Mesenchymal stem cell (in vitro differentiated cells and primary cell): ENCODE data around the gene HSD11B1.

Experiments used
- DNase-seq: peaks from one replicate; pipeline ENCODE4 v3.0.0-alpha.2; 2013
- H2AFZ ChIP-seq: one replicate; pipeline ENCODE4 v1.6.1; 2013; ENCODE audit warnings: low read depth, mild to moderate bottlenecking, control low read depth, inconsistent platforms, low read length, moderate library complexity
- H2AK5ac ChIP-seq: 2 replicates; pipeline ENCODE4 v1.6.1; 2013; ENCODE audit warnings: low read length, moderate library complexity, mild to moderate bottlenecking, inconsistent platforms; ENCODE audit not compliant: severe bottlenecking
- H2BK120ac ChIP-seq: one replicate; pipeline ENCODE4 v1.6.1; 2013; ENCODE audit warnings: low read depth, mild to moderate bottlenecking, inconsistent platforms, low read length, moderate library complexity
- H2BK12ac ChIP-seq, 2 experiments: one replicate each; pipeline ENCODE4 v1.6.1; 2013; ENCODE audit warnings: inconsistent platforms in 2 of 2, low read length in 2 of 2, mild to moderate bottlenecking in 2 of 2, moderate library complexity in 2 of 2, control low read depth in 1 of 2
- H2BK15ac ChIP-seq: one replicate; pipeline ENCODE4 v1.6.1; 2013; ENCODE audit warnings: mild to moderate bottlenecking, low read depth, inconsistent platforms; ENCODE audit not compliant: poor library complexity, severe bottlenecking
- H2BK5ac ChIP-seq: 2 replicates; pipeline ENCODE4 v1.6.1; 2013; ENCODE audit warnings: low read depth, mild to moderate bottlenecking, low read length, control low read depth, inconsistent platforms; ENCODE audit not compliant: poor library complexity, severe bottlenecking
- H3K14ac ChIP-seq, 2 experiments: one replicate each; pipeline ENCODE4 v1.6.1; 2013; ENCODE audit warnings: inconsistent platforms in 2 of 2, low read length in 2 of 2, control low read depth in 1 of 2, mild to moderate bottlenecking in 1 of 2, moderate library complexity in 1 of 2
- H3K18ac ChIP-seq, 2 experiments: one replicate each; pipeline ENCODE4 v1.6.1; 2013; ENCODE audit warnings: inconsistent platforms in 2 of 2, low read length in 2 of 2, control low read depth in 1 of 2, low read depth in 1 of 2, mild to moderate bottlenecking in 1 of 2
- H3K23ac ChIP-seq, 2 experiments: one replicate each; pipeline ENCODE4 v1.6.1; 2013; ENCODE audit warnings: inconsistent platforms in 2 of 2, low read length in 2 of 2, mild to moderate bottlenecking in 2 of 2, moderate library complexity in 2 of 2, control low read depth in 1 of 2
- H3K27ac ChIP-seq: 2 replicates; pipeline ENCODE4 v1.5.1; 2013; ENCODE audit warnings: mild to moderate bottlenecking, moderate library complexity, low read length, control low read depth, inconsistent platforms; ENCODE audit not compliant: poor library complexity, severe bottlenecking
- H3K27me3 ChIP-seq, 2 experiments: 2 replicates each; pipeline versions ENCODE4 v1.6.1 to v1.7.0; 2013; ENCODE audit warnings: low read length in 2 of 2, mild to moderate bottlenecking in 2 of 2, moderate library complexity in 2 of 2, control low read depth in 1 of 2, inconsistent platforms in 1 of 2; ENCODE audit not compliant: control insufficient read depth in 1 of 2, insufficient read depth in 1 of 2
- H3K36me3 ChIP-seq, 2 experiments: 2 replicates each; pipeline versions ENCODE4 v1.6.1 to v1.7.0; 2013; ENCODE audit warnings: low read length in 2 of 2, control low read depth in 1 of 2, inconsistent platforms in 1 of 2, low read depth in 1 of 2, mild to moderate bottlenecking in 1 of 2; ENCODE audit not compliant: insufficient read depth in 2 of 2, control insufficient read depth in 1 of 2
- H3K4ac ChIP-seq, 2 experiments: one replicate each; pipeline ENCODE4 v1.6.1; 2013; ENCODE audit warnings: inconsistent platforms in 2 of 2, low read length in 2 of 2, mild to moderate bottlenecking in 2 of 2, moderate library complexity in 2 of 2, control low read depth in 1 of 2, low read depth in 1 of 2
- H3K4me1 ChIP-seq: 2 replicates; pipeline ENCODE4 v1.6.1; 2013; ENCODE audit warnings: low read depth, low read length, control low read depth; ENCODE audit not compliant: control insufficient read depth, insufficient read depth
- H3K4me2 ChIP-seq: 2 replicates; pipeline ENCODE4 v1.6.1; 2013; ENCODE audit warnings: low read length, mild to moderate bottlenecking, inconsistent platforms; ENCODE audit not compliant: poor library complexity, severe bottlenecking
- H3K4me3 ChIP-seq, 2 experiments: 2 replicates each; pipeline versions ENCODE4 v1.5.1 to v1.7.0; 2013; ENCODE audit warnings: low read length in 2 of 2, mild to moderate bottlenecking in 2 of 2, control low read depth in 1 of 2, low read depth in 1 of 2; ENCODE audit not compliant: insufficient read depth in 1 of 2
- H3K79me1 ChIP-seq: replicated peaks from 2 replicates; pipeline ENCODE4 v1.6.1; 2013; ENCODE audit warnings: mild to moderate bottlenecking, control low read depth, low read length, inconsistent platforms; ENCODE audit not compliant: poor library complexity, severe bottlenecking
- H3K9ac ChIP-seq: 2 replicates; pipeline ENCODE4 v1.7.0; 2013; ENCODE audit warnings: mild to moderate bottlenecking, low read length, moderate library complexity
- H3K9me3 ChIP-seq: 2 replicates; pipeline ENCODE4 v1.7.0; 2013; ENCODE audit warnings: mild to moderate bottlenecking, low read length; ENCODE audit not compliant: control insufficient read depth
- H4K8ac ChIP-seq: one replicate; pipeline ENCODE4 v1.6.1; 2013; ENCODE audit warnings: inconsistent platforms, mild to moderate bottlenecking, low read length, moderate library complexity
- H4K91ac ChIP-seq: one replicate; pipeline ENCODE4 v1.6.1; 2013; ENCODE audit warnings: mild to moderate bottlenecking, low read length, inconsistent platforms
- WGBS: methylation state at CpG from one replicate; pipeline ENCODE4 v1.1.7; 2013; ENCODE audit warnings: mixed read lengths; 5-methylcytosine and 5-hydroxymethylcytosine counted together

HSD11B1 gene

DNA sequence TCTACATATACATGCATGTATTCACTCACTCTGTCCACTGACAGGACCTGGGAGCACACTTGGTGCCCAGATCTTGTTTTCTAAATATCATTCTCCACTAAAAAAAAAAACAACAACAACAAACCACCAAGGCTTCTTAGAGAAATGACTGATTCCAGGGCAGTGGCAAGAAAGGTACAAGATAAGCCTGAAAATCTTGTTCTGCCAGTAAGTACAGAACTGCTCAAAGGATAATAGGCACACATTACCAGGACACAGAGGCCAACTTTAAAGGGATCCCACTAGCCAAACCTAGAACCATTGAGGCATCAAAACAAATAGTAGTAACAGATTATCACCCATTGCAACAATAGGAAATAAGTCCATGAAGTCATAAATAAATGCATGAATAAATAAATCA is 10.7 kb downstream of the HSD11B1 start:
- DNase-seq = no peak

DNA sequence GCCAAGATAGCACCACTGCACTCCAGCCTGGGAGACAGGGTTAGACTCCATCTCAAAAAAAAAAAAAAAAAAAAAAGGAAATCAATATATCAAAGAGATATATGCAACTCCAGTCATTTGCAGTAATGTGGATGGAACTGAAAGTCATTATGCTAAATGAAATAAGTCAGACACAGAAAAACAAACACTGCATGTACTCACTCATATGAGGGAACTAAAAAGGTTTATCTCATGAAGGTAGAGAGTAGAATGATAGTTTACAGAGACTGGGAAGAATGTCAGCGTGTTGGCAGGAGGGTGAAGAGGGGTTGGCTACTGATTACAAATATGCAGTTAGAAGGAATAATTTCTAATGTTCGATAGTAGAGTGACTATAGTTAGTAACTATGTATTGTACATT is 13.2 kb downstream of the HSD11B1 start:
- Histone ChIP-seq H3K4me3 (no peak overlapping the region), H3K27me3 (peaks cover 0 to 5% of the 10 kb centered on the region in 2 experiments), H3K23ac (no peak overlapping the region), H2BK120ac (no peak overlapping the region), H3K36me3 (no peaks in the 10 kb centered on the region), H2BK12ac (no peak overlapping the region), H2AFZ (no peak overlapping the region), H4K8ac (no peak overlapping the region), H3K4me1 (no peaks in the 10 kb centered on the region), H3K18ac (no peak overlapping the region), H3K4me2 (no peak overlapping the region), H3K79me1 (no peaks in the 10 kb centered on the region), H2BK15ac (no peak overlapping the region), H2BK5ac (no peak overlapping the region), H3K4ac (no peak overlapping the region), H3K9me3 (no peaks in the 10 kb centered on the region), H3K14ac (no peak overlapping the region), H4K91ac (no peak overlapping the region), H2AK5ac (no peak overlapping the region), H3K9ac (no peak overlapping the region), H3K27ac (no peak overlapping the region)
- WGBS = 55% methylated on average over 1 of the region's 2 CpGs
- DNase-seq = no peak

More for the DNA sequence above, 10.7 kb downstream of the HSD11B1 start:
- Histone ChIP-seq H3K23ac (no peak overlapping the region), H3K18ac (no peak overlapping the region), H3K27me3 (no peaks in the 10 kb centered on the region), H3K14ac (no peak overlapping the region), H2AFZ (no peak overlapping the region), H2BK120ac (no peak overlapping the region), H3K9ac (no peak overlapping the region), H4K8ac (no peak overlapping the region), H3K4me3 (no peak overlapping the region), H2AK5ac (no peak overlapping the region), H3K9me3 (no peaks in the 10 kb centered on the region), H3K79me1 (no peaks in the 10 kb centered on the region), H3K36me3 (no peaks in the 10 kb centered on the region), H3K27ac (no peak overlapping the region), H2BK12ac (no peak overlapping the region), H3K4ac (no peak overlapping the region), H2BK15ac (no peak overlapping the region), H3K4me1 (no peaks in the 10 kb centered on the region), H3K4me2 (no peak overlapping the region), H4K91ac (no peak overlapping the region), H2BK5ac (no peak overlapping the region)

DNA sequence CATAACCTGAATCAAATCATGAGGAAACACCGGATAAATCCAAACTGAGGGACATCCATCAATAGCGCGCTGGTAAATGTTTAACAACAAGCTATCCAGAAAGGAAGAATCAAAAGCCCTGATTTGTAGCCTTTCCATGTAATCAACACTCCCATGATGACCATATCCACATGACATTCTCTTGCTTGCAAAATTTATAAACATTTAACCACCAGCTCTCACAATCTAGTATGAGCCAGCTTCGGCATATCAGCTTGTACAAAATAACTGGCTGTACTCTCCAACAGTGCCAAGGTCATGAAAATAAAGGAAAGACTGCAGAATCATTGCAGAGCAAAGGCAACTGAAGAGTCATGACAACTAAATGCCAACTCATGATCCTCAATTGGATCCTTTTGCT is 15.7 kb downstream of the HSD11B1 start:
- H3K9me3 ChIP-seq = no peaks in the 10 kb centered on the region
- no peak overlapping the region for H2AFZ ChIP-seq
- H3K9ac ChIP-seq = no peak overlapping the region
- H2AK5ac ChIP-seq = no peak overlapping the region
- no peaks in the 10 kb centered on the region for H3K4me1 ChIP-seq
- no peak overlapping the region for H2BK12ac ChIP-seq
- H4K91ac ChIP-seq = no peak overlapping the region
- H3K18ac ChIP-seq = no peak overlapping the region
- peak; percentile 78 for DNase-seq
- H3K4ac ChIP-seq = no peak overlapping the region
- H3K4me2 ChIP-seq = no peak overlapping the region
- no peak overlapping the region for H2BK5ac ChIP-seq
- WGBS = 84% methylated on average over 4 of the region's 4 CpGs
- H3K4me3 ChIP-seq = no peak overlapping the region
- no peak overlapping the region for H3K23ac ChIP-seq
- peaks cover 0 to 5% of the 10 kb centered on the region in 2 experiments for H3K27me3 ChIP-seq
- H3K27ac ChIP-seq = no peak overlapping the region
- H3K36me3 ChIP-seq = no peaks in the 10 kb centered on the region
- no peak overlapping the region for H4K8ac ChIP-seq
- no peak overlapping the region for H2BK15ac ChIP-seq
- no peak overlapping the region for H3K14ac ChIP-seq
- no peak overlapping the region for H2BK120ac ChIP-seq
- no peaks in the 10 kb centered on the region for H3K79me1 ChIP-seq

DNA sequence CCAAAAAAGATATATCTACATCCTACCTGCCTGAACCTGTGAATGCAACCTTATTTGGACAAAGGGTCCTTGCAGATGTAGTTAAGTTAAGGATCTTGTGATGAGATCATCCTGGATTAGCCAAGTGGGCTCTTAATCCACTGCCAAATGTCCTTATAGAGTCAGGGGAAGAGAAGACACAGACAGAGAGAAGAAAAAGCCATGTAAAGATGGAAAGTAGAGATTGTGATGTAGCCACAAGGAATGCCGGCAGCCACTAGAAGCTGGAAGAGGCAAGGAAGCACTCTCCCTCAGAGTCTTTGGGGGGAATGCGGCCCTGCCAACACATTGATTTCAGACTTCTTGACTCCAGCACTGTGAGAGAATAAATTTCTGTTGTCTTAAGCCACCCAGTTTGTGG is 16.2 kb downstream of the HSD11B1 start:
- Histone ChIP-seq H2BK12ac (peak overlapping the region in 1 of 2 experiments; percentile 2), H3K23ac (no peak overlapping the region), H3K4me3 (no peak overlapping the region), H3K4me1 (no peaks in the 10 kb centered on the region), H3K14ac (no peak overlapping the region), H3K4me2 (no peak overlapping the region), H2BK15ac (no peak overlapping the region), H2AFZ (no peak overlapping the region), H4K8ac (no peak overlapping the region), H3K18ac (no peak overlapping the region), H3K79me1 (no peaks in the 10 kb centered on the region), H3K27ac (no peak overlapping the region), H2BK120ac (no peak overlapping the region), H4K91ac (no peak overlapping the region), H3K9ac (no peak overlapping the region), H3K9me3 (no peaks in the 10 kb centered on the region), H3K36me3 (no peaks in the 10 kb centered on the region), H2AK5ac (no peak overlapping the region), H3K27me3 (peaks cover 0 to 5% of the 10 kb centered on the region in 2 experiments), H2BK5ac (no peak overlapping the region), H3K4ac (no peak overlapping the region)
- DNase-seq = peak; percentile 69
- 95% methylated on average over 2 of the region's 2 CpGs for WGBS
